GM12878 (cell line): ENCODE results near the gene DOCK2. TPM values are rescaled to one million over a fixed set of nuclear protein-coding genes. Genes with fewer than 3 reads are reported as not detected.

ENCODE experiments used
- ATAC-seq: fragments of 200-7000 bp; cut with Tn5 transposase; 3 replicates; pipeline ENCODE4 v1.9.1; 2020; ENCODE audit warnings: mild to moderate bottlenecking, moderate library complexity
- BruUV-seq: library from RNA; stranded (reverse); fragments of 400-500 nt; replicated peaks from 2 replicates; lab custom pipeline; 2021; lab: Mats Ljungman, UMichigan
- CTCF ChIA-PET: fragments of 300-600 bp; sonication (Branson Sonifier 250); formaldehyde crosslinking; extraction: SDS; loops from one replicate; lab custom pipeline; 2021; ENCODE audit warnings: inconsistent platforms; lab: Yijun Ruan, JAX
- POLR2A ChIA-PET: fragments of 350-600 bp; formaldehyde crosslinking; extraction: SDS; loops from one replicate; lab custom pipeline; 2021; ENCODE audit warnings: inconsistent platforms; lab: Charles Lee
- RAD21 ChIA-PET: fragments of 300-600 bp; sonication (Branson Sonifier 250); formaldehyde crosslinking; loops from one replicate; lab custom pipeline; 2023; ENCODE audit warnings: antibody characterized with exemption; ENCODE audit not compliant: unreplicated experiment; lab: Charles Lee
- SMC1A ChIA-PET: fragments of 300-600 bp; sonication (Branson Sonifier 250); formaldehyde crosslinking; loops from one replicate; lab custom pipeline; 2023; ENCODE audit not compliant: unreplicated experiment, uncharacterized antibody; lab: Charles Lee
- DNase-seq: peaks from one replicate; pipeline ENCODE4 v3.0.0-alpha.2; 2011; ENCODE audit warnings: low read depth, low spot score
- FAIRE-seq: peaks from 3 replicates; lab custom pipeline; 2011; peaks lifted over from hg19 to GRCh38; lab: Jason Lieb, UNC
- H2AFZ ChIP-seq: 2 replicates; pipeline ENCODE4 v1.6.0; 2011; ENCODE audit warnings: low read depth, low read length, control low read depth; ENCODE audit not compliant: control insufficient read depth
- H3K27ac ChIP-seq: 2 replicates; pipeline ENCODE4 v1.5.1; 2011; ENCODE audit warnings: control low read depth; ENCODE audit not compliant: control insufficient read depth, insufficient read depth
- H3K27me3 ChIP-seq, 2 experiments: replicated peaks in 1 of 2; 2 replicates each; pipeline versions ENCODE4 v1.6.0 to v1.6.1; 2011; ENCODE audit warnings: low read length in 1 of 2; ENCODE audit not compliant: control insufficient read depth in 2 of 2, insufficient read depth in 2 of 2
- H3K36me3 ChIP-seq, 2 experiments: 2 replicates each; pipeline ENCODE4 v1.5.1; 2011; ENCODE audit warnings: low read length in 1 of 2; ENCODE audit not compliant: control insufficient read depth in 2 of 2, insufficient read depth in 2 of 2
- H3K4me1 ChIP-seq: 2 replicates; pipeline ENCODE4 v1.6.1; 2011; ENCODE audit warnings: mild to moderate bottlenecking, low read length, moderate library complexity, mixed read lengths; ENCODE audit not compliant: control insufficient read depth, insufficient read depth
- H3K4me2 ChIP-seq: 2 replicates; pipeline ENCODE4 v1.6.0; 2011; ENCODE audit warnings: control low read depth; ENCODE audit not compliant: control insufficient read depth, insufficient read depth
- H3K4me3 ChIP-seq: fragments of 200-600 bp; sonication (generic); 2 replicates; pipeline ENCODE4 v1.5.1; 2016
- H3K79me2 ChIP-seq: 2 replicates; pipeline ENCODE4 v1.6.0; 2011; ENCODE audit warnings: low read length; ENCODE audit not compliant: control insufficient read depth, insufficient read depth
- H3K9ac ChIP-seq: 2 replicates; pipeline ENCODE4 v1.8.0; 2011; ENCODE audit warnings: low read length, control low read depth, mixed read lengths; ENCODE audit not compliant: control insufficient read depth, insufficient read depth
- H3K9me3 ChIP-seq: replicated peaks from 3 replicates; pipeline ENCODE4 v1.5.1; 2011; ENCODE audit warnings: mild to moderate bottlenecking, low read length; ENCODE audit not compliant: control insufficient read depth, insufficient read depth
- H4K20me1 ChIP-seq: 2 replicates; pipeline ENCODE4 v1.6.0; 2011; ENCODE audit not compliant: control insufficient read depth, insufficient read depth
- ATF7 ChIP-seq: fragments of 450-650 bp; IDR thresholded peaks from 2 replicates; pipeline ENCODE4 v1.6.1; 2016; ENCODE audit warnings: low read depth, mild to moderate bottlenecking
- BACH1 ChIP-seq: fragments of 450-650 bp; IDR thresholded peaks from 2 replicates; pipeline ENCODE4 v1.6.1; 2017; ENCODE audit warnings: mild to moderate bottlenecking, borderline replicate concordance
- CREM ChIP-seq: IDR thresholded peaks from 2 replicates; pipeline ENCODE4 v1.6.1; 2014; ENCODE audit warnings: antibody characterized with exemption, low read depth
- EP300 ChIP-seq, 2 experiments: fragments of 150-350 bp in 1 of 2; IDR thresholded peaks; 2 replicates each; pipeline ENCODE4 v1.6.1; 2011 to 2012; ENCODE audit warnings: low read depth in 2 of 2, low read length in 2 of 2, borderline replicate concordance in 1 of 2, improper control_type of control experiment in 1 of 2, inconsistent platforms in 1 of 2; ENCODE audit not compliant: control insufficient read depth in 1 of 2
- JUND ChIP-seq: IDR thresholded peaks from 2 replicates; pipeline ENCODE4 v1.6.1; 2012; ENCODE audit warnings: low read depth, mild to moderate bottlenecking, low read length, improper control_type of control experiment, moderate library complexity
- KDM1A ChIP-seq: fragments of 200-600 bp; sonication (generic); IDR thresholded peaks from 2 replicates; pipeline ENCODE4 v1.6.1; 2016; ENCODE audit warnings: borderline replicate concordance
- MYC ChIP-seq: IDR thresholded peaks from 2 replicates; pipeline ENCODE4 v1.6.1; 2011; ENCODE audit warnings: mild to moderate bottlenecking, low read length, moderate library complexity, inconsistent platforms; ENCODE audit not compliant: insufficient read depth, insufficient replicate concordance, insufficient read length, severe bottlenecking
- NFIC ChIP-seq: IDR thresholded peaks from 2 replicates; pipeline ENCODE4 v1.6.1; 2012; ENCODE audit warnings: low read depth, mild to moderate bottlenecking, inconsistent platforms, low read length, moderate library complexity
- PKNOX1 ChIP-seq: fragments of 450-650 bp; IDR thresholded peaks from 2 replicates; pipeline ENCODE4 v1.6.1; 2016; ENCODE audit warnings: mild to moderate bottlenecking
- RELB ChIP-seq: fragments of 450-650 bp; IDR thresholded peaks from 2 replicates; pipeline ENCODE4 v1.6.1; 2017; ENCODE audit warnings: low read depth, mild to moderate bottlenecking, moderate library complexity
- SMAD5 ChIP-seq: IDR thresholded peaks from 2 replicates; pipeline ENCODE4 v1.6.1; 2016; ENCODE audit warnings: antibody characterized with exemption, low read depth
- TARDBP ChIP-seq: IDR thresholded peaks from 2 replicates; pipeline ENCODE4 v1.6.1; 2016; ENCODE audit warnings: borderline replicate concordance
- USF1 ChIP-seq: IDR thresholded peaks from 2 replicates; pipeline ENCODE4 v1.6.1; 2011; ENCODE audit warnings: borderline replicate concordance, low read depth, mild to moderate bottlenecking, moderate library complexity, mixed read lengths, low read length; ENCODE audit not compliant: insufficient read depth; ENCODE audit errors: extremely low read length
- YBX1 ChIP-seq: fragments of 450-650 bp; IDR thresholded peaks from 2 replicates; pipeline ENCODE4 v1.6.1; 2016; ENCODE audit warnings: antibody characterized with exemption
- ZBTB33 ChIP-seq: fragments of 450-650 bp; IDR thresholded peaks from 2 replicates; pipeline ENCODE4 v1.6.1; 2017; ENCODE audit warnings: mild to moderate bottlenecking
- WGBS: methylation state at CpG from one replicate; pipeline ENCODE4 v1.1.6; 2016; ENCODE audit warnings: low lambda C conversion rate; ENCODE audit not compliant: insufficient replicate concordance, insufficient coverage; ENCODE audit errors: missing lambda C conversion rate; 5-methylcytosine and 5-hydroxymethylcytosine counted together
- in situ Hi-C: fragments of 300-500 bp; cut with MboI; formaldehyde crosslinking; loops from 9 replicates; pipeline ENCODE4 v1.14.3; 2018; ENCODE audit warnings: mixed read lengths
- intact Hi-C: fragments of 100-400 bp; cut with micrococcal nuclease; formaldehyde crosslinking; loops from one replicate; pipeline ENCODE4 v1.14.2; 2022; ENCODE audit not compliant: unreplicated experiment
- polyA plus RNA-seq, 11 experiments: library from polyadenylated mRNA; depleted of rRNA in 4 of 11; unstranded in 6 of 11; stranded (reverse) in 5 of 11; fragments of >200 nt; fragmentation: Nextera tagmentation in 4 of 11; fragmentation: Illumina TruSeq in 1 of 11; extraction: Ambion mirVana in 4 of 11; extraction: Trizol in 1 of 11; gene quantifications; 1 replicate in 1 of 11; 2 replicates in 10 of 11; pipeline versions ENCODE4 v1.2.1 to v1.2.3, GENCODE V29; 2011 to 2016; ENCODE audit warnings: inconsistent platforms in 2 of 11, missing spikeins in 2 of 11, low read depth in 1 of 11
- total RNA-seq, 4 experiments: library from RNA; depleted of rRNA in 3 of 4; stranded (reverse); fragments of >200 nt in 3 of 4; fragmentation: Illumina TruSeq in 1 of 4; extraction: Trizol in 1 of 4; gene quantifications; 2 replicates each; pipeline versions ENCODE4 v1.2.1 to v1.2.3, GENCODE V29; 2013 to 2021

Gene DOCK2
- total and polyA plus RNA-seq, 10 of the 15 experiments (the other 5 are each of a cell fraction or from before 2014, with no cell fraction given): 34.2 to 192 (median 118) TPM

GRCh38 chr5:170006021-170006420, 368.9 kb downstream of the DOCK2 start (continued):
- no peak for TF ChIP-seq ZBTB33
- no peak for TF ChIP-seq RELB
- no peak for TF ChIP-seq NFIC
- no peak for TF ChIP-seq CREM
- TF ChIP-seq JUND: no peak
- TF ChIP-seq EP300 (IDR thresholded peaks at IDR 0.05; ENCODE audit: borderline replicate concordance in 1 of 2, control insufficient read depth in 1 of 2, low read depth in 2 of 2, low read length in 2 of 2): no peak
- no peak for TF ChIP-seq ATF7
- TF ChIP-seq SMAD5: no peak

- no peak for DNase-seq
- peaks cover 5 to 8% of the 10 kb centered on the region in 2 experiments for H3K36me3 ChIP-seq
- no peak for ATAC-seq
- ChIA-PET POLR2A (no interaction called here), SMC1A (no interaction called here), CTCF (no interaction called here), RAD21 (no interaction called here)
- H3K4me1 ChIP-seq: no peaks in the 10 kb centered on the region
- no peaks in the 10 kb centered on the region; the same call in 2 of the 3 replicates for H3K9me3 ChIP-seq
- BruUV-seq: no TSS peak
- 93% methylated on average over 6 of the region's 6 CpGs for WGBS
- H3K4me2 ChIP-seq: no peak overlapping the region
- H3K27ac ChIP-seq: no peak overlapping the region
- no peak for FAIRE-seq
- in situ Hi-C loops (no loop called here), intact Hi-C loops (no loop called here)
- TF ChIP-seq KDM1A (no peak), USF1 (no peak), MYC (no peak), BACH1 (no peak), TARDBP (no peak), JUND (no peak), ZBTB33 (no peak), PKNOX1 (no peak), YBX1 (no peak)
- H3K9ac ChIP-seq: no peak overlapping the region
- H3K79me2 ChIP-seq: no peaks in the 10 kb centered on the region
- H3K4me3 ChIP-seq: no peak overlapping the region
- H4K20me1 ChIP-seq: no peaks in the 10 kb centered on the region
- no peak overlapping the region for H2AFZ ChIP-seq
- H3K27me3 ChIP-seq: no peaks in the 10 kb centered on the region
Measured at GRCh38 chr5:170008376-170008775, 371.3 kb downstream of the DOCK2 start.
